Measurements from ENCODE around the gene EMSY.

The EMSY gene

GRCh38 chr11:76523786-76524436 lies 79.1 kb downstream of the EMSY start:
- DNase-seq: no peak

GRCh38 chr11:76524461-76524860 lies 79.6 kb downstream of the EMSY start:
- DNase-seq: no peak

GRCh38 chr11:76524919-76525318 lies 80.1 kb downstream of the EMSY start:
- no peak for DNase-seq

GRCh38 chr11:76526878-76527277 lies 82.1 kb downstream of the EMSY start:
- no peak for DNase-seq

GRCh38 chr11:76542436-76542835 lies 97.6 kb downstream of the EMSY start:
- DNase-seq: no peak

- DNase-seq: no peak
Observed at GRCh38 chr11:76543006-76543703, 98.3 kb downstream of the EMSY start.

GRCh38 chr11:76550781-76551180 lies 106.0 kb downstream of the EMSY start:
- no peak for DNase-seq

GRCh38 chr11:76551400-76551799 lies 106.6 kb downstream of the EMSY start:
- no peak for DNase-seq

GRCh38 chr11:76552987-76553386 lies 108.2 kb downstream of the EMSY start:
- no peak for DNase-seq

- no peak for DNase-seq
Observed at GRCh38 chr11:76553554-76554476, 109.0 kb downstream of the EMSY start.

GRCh38 chr11:76554767-76555166 lies 109.9 kb downstream of the EMSY start:
- DNase-seq: no peak

- no peak for DNase-seq
Observed at GRCh38 chr11:76557466-76557865, 112.6 kb downstream of the EMSY start.

- no peak for DNase-seq
Observed at GRCh38 chr11:76558473-76558872, 113.7 kb downstream of the EMSY start.

- DNase-seq: no peak
Observed at GRCh38 chr11:76558891-76559290, 114.1 kb downstream of the EMSY start.

GRCh38 chr11:76559346-76559745 lies 114.5 kb downstream of the EMSY start:
- DNase-seq: no peak

- no peak for DNase-seq
Observed at GRCh38 chr11:76560219-76560618, 115.4 kb downstream of the EMSY start.

- no peak for DNase-seq
Observed at GRCh38 chr11:76561245-76561644, 116.4 kb downstream of the EMSY start.

- DNase-seq: no peak
Observed at GRCh38 chr11:76562541-76562940, 117.7 kb downstream of the EMSY start.

GRCh38 chr11:76564364-76564763 lies 119.5 kb downstream of the EMSY start:
- DNase-seq: no peak

GRCh38 chr11:76566811-76567210 lies 122.0 kb downstream of the EMSY start:
- no peak for DNase-seq

- DNase-seq: no peak
Observed at GRCh38 chr11:76567261-76567660, 122.4 kb downstream of the EMSY start.

GRCh38 chr11:76568139-76568538 lies 123.3 kb downstream of the EMSY start:
- DNase-seq: no peak

GRCh38 chr11:76568621-76569020 lies 123.8 kb downstream of the EMSY start:
- DNase-seq: no peak

Data from NCI-H524 (cell line).